Measurements from ENCODE around the gene ARL16. TPM values are rescaled to one million over a fixed set of nuclear protein-coding genes. Genes with fewer than 3 reads are reported as not detected.

The ARL16 gene
- total RNA-seq, 1 experiment from 2014 or later: 46.7 TPM

DNA sequence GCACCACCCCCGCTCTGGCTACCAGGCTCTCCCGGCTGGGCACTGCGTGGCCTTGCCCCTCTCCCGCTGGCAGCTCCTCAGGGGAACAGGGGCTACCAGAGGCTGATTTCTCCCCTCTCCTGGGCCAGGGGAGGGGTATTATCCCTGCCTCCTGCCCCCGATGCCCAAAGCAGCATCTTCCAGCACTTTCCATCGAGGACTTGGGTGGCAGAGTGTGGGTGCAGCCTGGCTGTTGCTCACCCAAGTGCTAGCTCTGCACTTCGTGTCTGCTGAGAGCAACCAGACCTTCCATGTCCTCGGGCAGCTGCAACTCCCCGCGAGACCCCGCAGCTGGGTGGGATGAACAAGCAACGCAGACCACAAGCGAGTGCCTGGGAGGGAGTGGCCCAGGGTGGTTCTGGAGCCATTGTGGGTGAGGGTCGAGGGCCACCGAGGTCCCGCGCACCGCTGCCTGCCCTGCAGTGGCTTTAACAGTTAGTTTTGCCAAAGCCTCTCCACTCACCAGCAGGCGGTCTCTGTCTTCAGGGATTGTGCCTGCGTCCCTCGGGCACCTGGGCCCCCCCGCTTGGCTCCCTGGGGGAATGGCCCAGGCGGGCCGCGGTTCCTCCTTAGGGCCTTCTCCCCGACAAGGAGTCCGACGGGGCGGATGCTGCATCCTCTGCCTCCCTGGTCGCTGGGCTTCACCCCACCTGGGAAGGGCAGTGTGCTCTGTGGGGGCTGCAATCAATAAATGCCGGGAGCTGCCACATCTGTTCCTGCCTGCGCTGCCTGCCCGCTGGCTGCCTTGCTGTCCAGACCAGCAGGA is 36.9 kb upstream of the ARL16 start:
- peak overlapping the region; percentile 64; the same call in 1 of the 2 replicates for H3K27ac Mint-ChIP-seq
- DNase-seq (ENCODE audit: low spot score) (no peak), ATAC-seq (no peak)
- no peak overlapping the region for H3K4me3 Mint-ChIP-seq
- ChIA-PET CTCF (interaction anchor here (0.8 kb wide), 1 partner anchor 9 kb away, joined by 3 read pairs; no protein-coding TSS in a partner anchor), POLR2A (interaction anchor here (1.0 kb wide), 1 partner anchor 8 kb away, joined by 3 read pairs; the partner anchor contains the start of gene SLC25A10)
- no peaks in the 10 kb centered on the region for H3K9me3 Mint-ChIP-seq
- TF ChIP-seq, protein P1, sequence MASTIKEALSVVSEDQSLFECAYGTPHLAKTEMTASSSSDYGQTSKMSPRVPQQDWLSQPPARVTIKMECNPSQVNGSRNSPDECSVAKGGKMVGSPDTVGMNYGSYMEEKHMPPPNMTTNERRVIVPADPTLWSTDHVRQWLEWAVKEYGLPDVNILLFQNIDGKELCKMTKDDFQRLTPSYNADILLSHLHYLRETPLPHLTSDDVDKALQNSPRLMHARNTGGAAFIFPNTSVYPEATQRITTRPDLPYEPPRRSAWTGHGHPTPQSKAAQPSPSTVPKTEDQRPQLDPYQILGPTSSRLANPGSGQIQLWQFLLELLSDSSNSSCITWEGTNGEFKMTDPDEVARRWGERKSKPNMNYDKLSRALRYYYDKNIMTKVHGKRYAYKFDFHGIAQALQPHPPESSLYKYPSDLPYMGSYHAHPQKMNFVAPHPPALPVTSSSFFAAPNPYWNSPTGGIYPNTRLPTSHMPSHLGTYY (CRISPR knock-in tag; IDR thresholded peaks at IDR 0.05): no peak
- TF ChIP-seq PRDM15 (CRISPR knock-in tag; IDR thresholded peaks at IDR 0.05) (no peak), GABPB1 (CRISPR knock-in tag; IDR thresholded peaks at IDR 0.05) (no peak), ZNF138 (CRISPR knock-in tag; conservative IDR thresholded peaks at IDR 0.05) (no peak), AFF4 (CRISPR knock-in tag; IDR thresholded peaks at IDR 0.05; ENCODE audit: borderline replicate concordance) (no peak), ZNF219 (CRISPR knock-in tag; IDR thresholded peaks at IDR 0.05; ENCODE audit: borderline replicate concordance) (no peak), NFE2L1 (CRISPR knock-in tag; IDR thresholded peaks at IDR 0.05) (no peak), KAT7 (CRISPR knock-in tag; IDR thresholded peaks at IDR 0.05; ENCODE audit: borderline replicate concordance) (no peak), TEAD1 (CRISPR knock-in tag; IDR thresholded peaks at IDR 0.05) (no peak), TCF7 (CRISPR knock-in tag; IDR thresholded peaks at IDR 0.05; ENCODE audit: low read depth) (no peak), ZNF232 (CRISPR knock-in tag; IDR thresholded peaks at IDR 0.05) (no peak), ZNF416 (CRISPR knock-in tag; IDR thresholded peaks at IDR 0.05) (no peak)
- TF ChIP-seq, protein P2, sequence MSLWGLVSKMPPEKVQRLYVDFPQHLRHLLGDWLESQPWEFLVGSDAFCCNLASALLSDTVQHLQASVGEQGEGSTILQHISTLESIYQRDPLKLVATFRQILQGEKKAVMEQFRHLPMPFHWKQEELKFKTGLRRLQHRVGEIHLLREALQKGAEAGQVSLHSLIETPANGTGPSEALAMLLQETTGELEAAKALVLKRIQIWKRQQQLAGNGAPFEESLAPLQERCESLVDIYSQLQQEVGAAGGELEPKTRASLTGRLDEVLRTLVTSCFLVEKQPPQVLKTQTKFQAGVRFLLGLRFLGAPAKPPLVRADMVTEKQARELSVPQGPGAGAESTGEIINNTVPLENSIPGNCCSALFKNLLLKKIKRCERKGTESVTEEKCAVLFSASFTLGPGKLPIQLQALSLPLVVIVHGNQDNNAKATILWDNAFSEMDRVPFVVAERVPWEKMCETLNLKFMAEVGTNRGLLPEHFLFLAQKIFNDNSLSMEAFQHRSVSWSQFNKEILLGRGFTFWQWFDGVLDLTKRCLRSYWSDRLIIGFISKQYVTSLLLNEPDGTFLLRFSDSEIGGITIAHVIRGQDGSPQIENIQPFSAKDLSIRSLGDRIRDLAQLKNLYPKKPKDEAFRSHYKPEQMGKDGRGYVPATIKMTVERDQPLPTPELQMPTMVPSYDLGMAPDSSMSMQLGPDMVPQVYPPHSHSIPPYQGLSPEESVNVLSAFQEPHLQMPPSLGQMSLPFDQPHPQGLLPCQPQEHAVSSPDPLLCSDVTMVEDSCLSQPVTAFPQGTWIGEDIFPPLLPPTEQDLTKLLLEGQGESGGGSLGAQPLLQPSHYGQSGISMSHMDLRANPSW (CRISPR knock-in tag; conservative IDR thresholded peaks at IDR 0.05; ENCODE audit: low read depth): no peak
- TF ChIP-seq, protein P3, sequence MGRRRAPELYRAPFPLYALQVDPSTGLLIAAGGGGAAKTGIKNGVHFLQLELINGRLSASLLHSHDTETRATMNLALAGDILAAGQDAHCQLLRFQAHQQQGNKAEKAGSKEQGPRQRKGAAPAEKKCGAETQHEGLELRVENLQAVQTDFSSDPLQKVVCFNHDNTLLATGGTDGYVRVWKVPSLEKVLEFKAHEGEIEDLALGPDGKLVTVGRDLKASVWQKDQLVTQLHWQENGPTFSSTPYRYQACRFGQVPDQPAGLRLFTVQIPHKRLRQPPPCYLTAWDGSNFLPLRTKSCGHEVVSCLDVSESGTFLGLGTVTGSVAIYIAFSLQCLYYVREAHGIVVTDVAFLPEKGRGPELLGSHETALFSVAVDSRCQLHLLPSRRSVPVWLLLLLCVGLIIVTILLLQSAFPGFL (CRISPR knock-in tag; IDR thresholded peaks at IDR 0.05; ENCODE audit: borderline replicate concordance): no peak
- 0 out of 2 replicates have a peak, but pooled peaks cover 4% of the 10 kb centered on the region for H3K36me3 Mint-ChIP-seq
- peaks cover 10% of the 10 kb centered on the region for H3K4me1 Mint-ChIP-seq
- H3K27me3 Mint-ChIP-seq (ENCODE audit: low read depth): no peaks in the 10 kb centered on the region
